GM12878 (cell line): Measurements from ENCODE around the gene HEPACAM. TPM values are rescaled to one million over a fixed set of nuclear protein-coding genes. Genes with fewer than 3 reads are reported as not detected.

ENCODE experiments used
- ATAC-seq: fragments of 200-7000 bp; cut with Tn5 transposase; 3 replicates; pipeline ENCODE4 v1.9.1; 2020; ENCODE audit warnings: mild to moderate bottlenecking, moderate library complexity
- BruUV-seq: library from RNA; stranded (reverse); fragments of 400-500 nt; replicated peaks from 2 replicates; lab custom pipeline; 2021; lab: Mats Ljungman, UMichigan
- CTCF ChIA-PET: fragments of 300-600 bp; sonication (Branson Sonifier 250); formaldehyde crosslinking; extraction: SDS; loops from one replicate; lab custom pipeline; 2021; ENCODE audit warnings: inconsistent platforms; lab: Yijun Ruan, JAX
- POLR2A ChIA-PET: fragments of 350-600 bp; formaldehyde crosslinking; extraction: SDS; loops from one replicate; lab custom pipeline; 2021; ENCODE audit warnings: inconsistent platforms; lab: Charles Lee
- RAD21 ChIA-PET: fragments of 300-600 bp; sonication (Branson Sonifier 250); formaldehyde crosslinking; loops from one replicate; lab custom pipeline; 2023; ENCODE audit warnings: antibody characterized with exemption; ENCODE audit not compliant: unreplicated experiment; lab: Charles Lee
- SMC1A ChIA-PET: fragments of 300-600 bp; sonication (Branson Sonifier 250); formaldehyde crosslinking; loops from one replicate; lab custom pipeline; 2023; ENCODE audit not compliant: unreplicated experiment, uncharacterized antibody; lab: Charles Lee
- DNase-seq: peaks from one replicate; pipeline ENCODE4 v3.0.0-alpha.2; 2011; ENCODE audit warnings: low read depth, low spot score
- FAIRE-seq: peaks from 3 replicates; lab custom pipeline; 2011; peaks lifted over from hg19 to GRCh38; lab: Jason Lieb, UNC
- H2AFZ ChIP-seq: 2 replicates; pipeline ENCODE4 v1.6.0; 2011; ENCODE audit warnings: low read depth, low read length, control low read depth; ENCODE audit not compliant: control insufficient read depth
- H3K27ac ChIP-seq: 2 replicates; pipeline ENCODE4 v1.5.1; 2011; ENCODE audit warnings: control low read depth; ENCODE audit not compliant: control insufficient read depth, insufficient read depth
- H3K27me3 ChIP-seq, 2 experiments: replicated peaks in 1 of 2; 2 replicates each; pipeline versions ENCODE4 v1.6.0 to v1.6.1; 2011; ENCODE audit warnings: low read length in 1 of 2; ENCODE audit not compliant: control insufficient read depth in 2 of 2, insufficient read depth in 2 of 2
- H3K36me3 ChIP-seq, 2 experiments: 2 replicates each; pipeline ENCODE4 v1.5.1; 2011; ENCODE audit warnings: low read length in 1 of 2; ENCODE audit not compliant: control insufficient read depth in 2 of 2, insufficient read depth in 2 of 2
- H3K4me1 ChIP-seq: 2 replicates; pipeline ENCODE4 v1.6.1; 2011; ENCODE audit warnings: mild to moderate bottlenecking, low read length, moderate library complexity, mixed read lengths; ENCODE audit not compliant: control insufficient read depth, insufficient read depth
- H3K4me2 ChIP-seq: 2 replicates; pipeline ENCODE4 v1.6.0; 2011; ENCODE audit warnings: control low read depth; ENCODE audit not compliant: control insufficient read depth, insufficient read depth
- H3K4me3 ChIP-seq: fragments of 200-600 bp; sonication (generic); 2 replicates; pipeline ENCODE4 v1.5.1; 2016
- H3K79me2 ChIP-seq: 2 replicates; pipeline ENCODE4 v1.6.0; 2011; ENCODE audit warnings: low read length; ENCODE audit not compliant: control insufficient read depth, insufficient read depth
- H3K9ac ChIP-seq: 2 replicates; pipeline ENCODE4 v1.8.0; 2011; ENCODE audit warnings: low read length, control low read depth, mixed read lengths; ENCODE audit not compliant: control insufficient read depth, insufficient read depth
- H3K9me3 ChIP-seq: replicated peaks from 3 replicates; pipeline ENCODE4 v1.5.1; 2011; ENCODE audit warnings: mild to moderate bottlenecking, low read length; ENCODE audit not compliant: control insufficient read depth, insufficient read depth
- H4K20me1 ChIP-seq: 2 replicates; pipeline ENCODE4 v1.6.0; 2011; ENCODE audit not compliant: control insufficient read depth, insufficient read depth
- ETV6 ChIP-seq, 2 experiments: fragments of 450-650 bp in 1 of 2; IDR thresholded peaks in 1 of 2; conservative IDR thresholded peaks in 1 of 2; 2 replicates each; pipeline ENCODE4 v1.6.1; 2014; ENCODE audit warnings: antibody characterized with exemption in 1 of 2, borderline replicate concordance in 1 of 2, low read depth in 1 of 2, mild to moderate bottlenecking in 1 of 2, moderate library complexity in 1 of 2
- NFYB ChIP-seq: IDR thresholded peaks from 2 replicates; pipeline ENCODE4 v1.6.1; 2011; ENCODE audit warnings: low read depth, mild to moderate bottlenecking, low read length, improper control_type of control experiment, moderate library complexity; ENCODE audit not compliant: insufficient read depth
- RB1 ChIP-seq: fragments of 450-650 bp; formaldehyde crosslinking; IDR thresholded peaks from 2 replicates; pipeline ENCODE4 v1.6.1; 2017; ENCODE audit warnings: mild to moderate bottlenecking, borderline replicate concordance
- SMARCA5 ChIP-seq: fragments of 450-650 bp; IDR thresholded peaks from 2 replicates; pipeline ENCODE4 v1.6.1; 2017; ENCODE audit warnings: mild to moderate bottlenecking
- SPI1 ChIP-seq: IDR thresholded peaks from 2 replicates; pipeline ENCODE4 v1.6.1; 2011; ENCODE audit warnings: low read depth, mild to moderate bottlenecking, low read length, moderate library complexity, borderline replicate concordance; ENCODE audit not compliant: insufficient read depth
- SUPT20H ChIP-seq: IDR thresholded peaks from 2 replicates; pipeline ENCODE4 v1.6.1; 2011; ENCODE audit warnings: low read depth, mild to moderate bottlenecking, low read length, moderate library complexity, borderline replicate concordance; ENCODE audit not compliant: control insufficient read depth
- WGBS: methylation state at CpG from one replicate; pipeline ENCODE4 v1.1.6; 2016; ENCODE audit warnings: low lambda C conversion rate; ENCODE audit not compliant: insufficient replicate concordance, insufficient coverage; ENCODE audit errors: missing lambda C conversion rate; 5-methylcytosine and 5-hydroxymethylcytosine counted together
- in situ Hi-C: fragments of 300-500 bp; cut with MboI; formaldehyde crosslinking; loops from 9 replicates; pipeline ENCODE4 v1.14.3; 2018; ENCODE audit warnings: mixed read lengths
- intact Hi-C: fragments of 100-400 bp; cut with micrococcal nuclease; formaldehyde crosslinking; loops from one replicate; pipeline ENCODE4 v1.14.2; 2022; ENCODE audit not compliant: unreplicated experiment
- polyA plus RNA-seq, 11 experiments: library from polyadenylated mRNA; depleted of rRNA in 4 of 11; unstranded in 6 of 11; stranded (reverse) in 5 of 11; fragments of >200 nt; fragmentation: Nextera tagmentation in 4 of 11; fragmentation: Illumina TruSeq in 1 of 11; extraction: Ambion mirVana in 4 of 11; extraction: Trizol in 1 of 11; gene quantifications; 1 replicate in 1 of 11; 2 replicates in 10 of 11; pipeline versions ENCODE4 v1.2.1 to v1.2.3, GENCODE V29; 2011 to 2016; ENCODE audit warnings: inconsistent platforms in 2 of 11, missing spikeins in 2 of 11, low read depth in 1 of 11
- total RNA-seq, 4 experiments: library from RNA; depleted of rRNA in 3 of 4; stranded (reverse); fragments of >200 nt in 3 of 4; fragmentation: Illumina TruSeq in 1 of 4; extraction: Trizol in 1 of 4; gene quantifications; 2 replicates each; pipeline versions ENCODE4 v1.2.1 to v1.2.3, GENCODE V29; 2013 to 2021
- TF ChIP-seq, protein P1 (sequence below): fragments of 450-650 bp; IDR thresholded peaks from 2 replicates; pipeline ENCODE4 v1.6.1; 2018; ENCODE audit warnings: borderline replicate concordance, mild to moderate bottlenecking; ENCODE audit not compliant: partially characterized antibody

The HEPACAM gene
- total and polyA plus RNA-seq, 10 of the 15 experiments (the other 5 are each of a cell fraction or from before 2014, with no cell fraction given) = 0.03 TPM; not detected in 9

DNA sequence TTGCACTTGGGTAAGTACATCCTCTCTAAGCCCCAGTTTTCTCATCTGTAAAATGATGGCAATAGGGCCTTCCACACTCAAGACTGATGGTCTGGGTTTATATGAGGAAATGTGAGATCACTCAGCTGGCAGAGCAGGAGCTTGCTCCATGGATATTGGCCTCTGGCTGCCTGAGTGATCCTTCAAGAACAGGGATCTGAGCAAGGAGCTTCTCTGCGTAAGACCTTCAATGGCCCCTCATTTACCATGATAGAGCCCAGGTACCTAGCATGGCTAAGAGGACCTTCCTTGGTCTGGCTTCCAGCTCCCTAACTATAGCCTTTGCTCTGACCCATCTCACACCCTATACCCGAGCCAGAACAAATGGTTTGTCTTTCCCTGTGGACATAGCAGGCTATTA is 43.7 kb downstream of the HEPACAM start:
- CTCF ChIA-PET = no interaction called here
- no peaks in the 10 kb centered on the region for H3K9me3 ChIP-seq
- no peaks in the 10 kb centered on the region for H3K36me3 ChIP-seq
- no peaks in the 10 kb centered on the region for H3K79me2 ChIP-seq
- no peaks in the 10 kb centered on the region for H4K20me1 ChIP-seq
- SMC1A ChIA-PET = interaction anchor here (1.0 kb wide), 1 partner anchor 232 kb away, joined by 4 read pairs; no protein-coding TSS in a partner anchor
- RAD21 ChIA-PET = no interaction called here
- no peak for ATAC-seq
- FAIRE-seq = no peak
- H3K4me3 ChIP-seq = no peak overlapping the region
- H2AFZ ChIP-seq = no peak overlapping the region
- no TSS peak for BruUV-seq
- no peak overlapping the region for H3K27ac ChIP-seq
- TF ChIP-seq SPI1 (no peak), NFYB (no peak), SMARCA5 (no peak), RB1 (no peak), ETV6 (conservative IDR thresholded peaks at IDR 0.05 in 1 of 2, IDR thresholded peaks at IDR 0.05 in 1 of 2; ENCODE audit: borderline replicate concordance in 1 of 2, low read depth in 1 of 2) (no peak), SUPT20H (no peak)
- TF ChIP-seq, protein P1, sequence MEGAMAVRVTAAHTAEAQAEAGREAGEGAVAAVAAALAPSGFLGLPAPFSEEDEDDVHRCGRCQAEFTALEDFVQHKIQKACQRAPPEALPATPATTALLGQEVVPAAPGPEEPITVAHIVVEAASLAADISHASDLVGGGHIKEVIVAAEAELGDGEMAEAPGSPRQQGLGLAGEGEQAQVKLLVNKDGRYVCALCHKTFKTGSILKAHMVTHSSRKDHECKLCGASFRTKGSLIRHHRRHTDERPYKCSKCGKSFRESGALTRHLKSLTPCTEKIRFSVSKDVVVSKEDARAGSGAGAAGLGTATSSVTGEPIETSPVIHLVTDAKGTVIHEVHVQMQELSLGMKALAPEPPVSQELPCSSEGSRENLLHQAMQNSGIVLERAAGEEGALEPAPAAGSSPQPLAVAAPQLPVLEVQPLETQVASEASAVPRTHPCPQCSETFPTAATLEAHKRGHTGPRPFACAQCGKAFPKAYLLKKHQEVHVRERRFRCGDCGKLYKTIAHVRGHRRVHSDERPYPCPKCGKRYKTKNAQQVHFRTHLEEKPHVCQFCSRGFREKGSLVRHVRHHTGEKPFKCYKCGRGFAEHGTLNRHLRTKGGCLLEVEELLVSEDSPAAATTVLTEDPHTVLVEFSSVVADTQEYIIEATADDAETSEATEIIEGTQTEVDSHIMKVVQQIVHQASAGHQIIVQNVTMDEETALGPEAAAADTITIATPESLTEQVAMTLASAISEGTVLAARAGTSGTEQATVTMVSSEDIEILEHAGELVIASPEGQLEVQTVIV = no peak
- H3K27me3 ChIP-seq = peaks cover 0 to 2% of the 10 kb centered on the region in 2 experiments; a peak in 2 of 4 replicates
- WGBS = 46% methylated on average over 2 of the region's 2 CpGs
- in situ Hi-C loops (no loop called here), intact Hi-C loops (no loop called here)
- H3K9ac ChIP-seq = no peak overlapping the region
- no peak for DNase-seq
- no peaks in the 10 kb centered on the region for H3K4me1 ChIP-seq
- no peak overlapping the region for H3K4me2 ChIP-seq
- POLR2A ChIA-PET = no interaction called here
